Mucosa of descending colon (tissue), 3 donors: Measurements from ENCODE around the gene ARRB1. TPM values are rescaled to one million over a fixed set of nuclear protein-coding genes. Genes with fewer than 3 reads are reported as not detected.
"Not testable (repeated sequence)": the region's sequence is repeated elsewhere in the genome, so short reads cannot be mapped to it uniquely, and the experiment has no call there.

Source experiments
- ATAC-seq: fragments of 200-7000 bp; cut with Tn5 transposase; one replicate; pipeline ENCODE4 v1.9.1; 2020; ENCODE audit warnings: mild to moderate bottlenecking, moderate library complexity
- DNase-seq, 3 donors: peaks; one replicate each; pipeline ENCODE4 v3.0.0-alpha.2; 2020
- H3K36me3 ChIP-seq: fragments of 200-600 bp; one replicate; pipeline ENCODE4 v1.8.0; 2021; ENCODE audit warnings: low read depth, mild to moderate bottlenecking
- H3K4me1 ChIP-seq: fragments of 200-600 bp; one replicate; pipeline ENCODE4 v1.8.0; 2021; ENCODE audit warnings: low read depth, mild to moderate bottlenecking
- H3K4me3 ChIP-seq: fragments of 200-600 bp; one replicate; pipeline ENCODE4 v1.8.0; 2021; ENCODE audit warnings: mild to moderate bottlenecking
- H3K9me3 ChIP-seq: fragments of 200-600 bp; one replicate; pipeline ENCODE4 v1.8.0; 2021; ENCODE audit warnings: mild to moderate bottlenecking
- intact Hi-C, 2 donors: fragments of 100-400 bp; cut with DNase I in 1 of 2; cut with micrococcal nuclease in 1 of 2; formaldehyde crosslinking; loops; one replicate each; pipeline versions ENCODE4 v1.11.0 to v1.11.1; 2022; cut with DNase I, micrococcal nuclease
- total RNA-seq, 3 donors: library from RNA; stranded (reverse); fragmentation: NEBNext Ultra II Directional in 2 of 3; extraction: Animal tissue kit (Norgen Biotek cat#: 25700) in 2 of 3; gene quantifications; one replicate each; pipeline versions ENCODE4 v1.2.1 to v1.2.4, GENCODE V29; 2021 to 2023
- TF ChIP-seq, protein P1 (sequence below): fragments of 200-600 bp; IDR thresholded peaks from one replicate; pipeline ENCODE4 v1.8.0; 2022; ENCODE audit warnings: antibody characterized with exemption, mild to moderate bottlenecking
- donor health status: DM: no; HTN: no; CAD: no; lungs with moderate emphysema.
- donor health status: DM: no; HTN: no; CAD: no.
- donor health status: DM: no; HTN: yes; CAD: no.

Gene ARRB1
- total RNA-seq, 3 donors from 2014 or later: 76.7 to 128 (median 121) TPM

DNA sequence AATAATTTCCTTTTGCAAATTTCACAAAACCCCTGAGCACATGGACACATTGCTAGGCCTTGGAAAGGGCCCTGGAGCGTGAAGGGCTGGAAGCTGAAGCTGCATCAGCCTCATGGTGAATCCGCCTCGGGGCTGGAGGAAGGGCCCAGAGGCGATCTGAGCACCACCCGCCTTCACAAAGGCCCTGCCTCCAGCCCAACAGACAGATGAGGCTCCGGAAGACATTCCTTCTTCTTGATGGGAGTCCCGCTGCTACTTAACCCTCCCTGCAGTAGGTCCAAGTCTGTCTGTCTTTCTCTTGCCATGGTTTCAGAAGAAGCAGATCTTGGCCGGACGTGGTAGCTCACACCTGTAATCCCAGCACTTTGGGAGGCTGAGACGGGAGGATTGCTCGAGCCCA, 16.5 kb downstream of the ARRB1 start:
- no peak overlapping the region for H3K4me3 ChIP-seq
- H3K4me1 ChIP-seq: peaks cover 50% of the 10 kb centered on the region
- H3K9me3 ChIP-seq: no peaks in the 10 kb centered on the region
- DNase-seq: no peak
- no peak for ATAC-seq
- H3K36me3 ChIP-seq: no peaks in the 10 kb centered on the region
- intact Hi-C loops: no loop called here
- TF ChIP-seq, protein P1, sequence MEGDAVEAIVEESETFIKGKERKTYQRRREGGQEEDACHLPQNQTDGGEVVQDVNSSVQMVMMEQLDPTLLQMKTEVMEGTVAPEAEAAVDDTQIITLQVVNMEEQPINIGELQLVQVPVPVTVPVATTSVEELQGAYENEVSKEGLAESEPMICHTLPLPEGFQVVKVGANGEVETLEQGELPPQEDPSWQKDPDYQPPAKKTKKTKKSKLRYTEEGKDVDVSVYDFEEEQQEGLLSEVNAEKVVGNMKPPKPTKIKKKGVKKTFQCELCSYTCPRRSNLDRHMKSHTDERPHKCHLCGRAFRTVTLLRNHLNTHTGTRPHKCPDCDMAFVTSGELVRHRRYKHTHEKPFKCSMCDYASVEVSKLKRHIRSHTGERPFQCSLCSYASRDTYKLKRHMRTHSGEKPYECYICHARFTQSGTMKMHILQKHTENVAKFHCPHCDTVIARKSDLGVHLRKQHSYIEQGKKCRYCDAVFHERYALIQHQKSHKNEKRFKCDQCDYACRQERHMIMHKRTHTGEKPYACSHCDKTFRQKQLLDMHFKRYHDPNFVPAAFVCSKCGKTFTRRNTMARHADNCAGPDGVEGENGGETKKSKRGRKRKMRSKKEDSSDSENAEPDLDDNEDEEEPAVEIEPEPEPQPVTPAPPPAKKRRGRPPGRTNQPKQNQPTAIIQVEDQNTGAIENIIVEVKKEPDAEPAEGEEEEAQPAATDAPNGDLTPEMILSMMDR: no peak

DNA sequence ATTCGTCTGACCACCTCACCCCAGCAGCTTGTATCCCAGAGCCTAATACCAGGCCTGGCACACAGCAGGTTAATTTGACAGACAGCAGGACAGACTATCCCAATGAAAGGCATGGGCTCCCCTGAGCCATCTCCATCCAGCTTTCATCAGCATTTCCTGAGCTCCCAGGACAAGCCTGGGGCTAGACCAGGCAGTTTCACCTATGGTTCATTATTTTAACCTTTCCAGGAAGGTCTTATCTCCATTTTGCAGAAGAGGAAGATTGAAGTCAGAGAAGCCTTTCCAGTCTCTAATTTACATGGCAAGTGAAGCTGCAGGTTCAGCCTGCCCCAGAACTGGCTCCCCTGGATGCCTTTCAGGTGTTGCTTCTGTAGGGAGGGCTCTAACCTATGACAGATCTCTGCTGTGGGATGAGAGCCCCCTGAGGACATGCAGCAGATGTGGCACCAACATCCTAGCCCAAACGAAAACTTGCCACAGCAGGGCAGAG, 17.0 kb downstream of the ARRB1 start:
- no peaks in the 10 kb centered on the region for H3K36me3 ChIP-seq
- DNase-seq: no peak
- intact Hi-C loops: no loop called here
- no peak overlapping the region for H3K4me3 ChIP-seq
- H3K4me1 ChIP-seq: peaks cover 50% of the 10 kb centered on the region
- TF ChIP-seq, protein P1: no peak
- no peaks in the 10 kb centered on the region for H3K9me3 ChIP-seq
- ATAC-seq: no peak

DNA sequence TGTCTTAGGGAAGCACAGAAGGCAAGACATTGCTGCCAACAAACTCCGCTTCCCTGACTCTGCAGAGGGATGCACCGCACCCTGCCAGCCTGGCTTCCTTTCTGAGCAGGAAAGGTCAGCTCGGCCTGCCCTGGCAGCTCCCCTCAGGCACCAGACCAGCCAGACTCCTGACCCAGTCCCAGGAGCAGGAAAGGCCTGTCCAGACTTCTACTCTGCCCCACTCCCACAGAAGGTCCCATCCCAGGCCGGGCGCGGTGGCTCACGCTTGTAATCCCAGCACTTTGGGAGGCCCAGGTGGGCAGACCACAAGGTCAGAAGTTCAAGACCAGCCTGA, 17.7 kb downstream of the ARRB1 start:
- ATAC-seq: no peak
- no peaks in the 10 kb centered on the region for H3K36me3 ChIP-seq

DNA sequence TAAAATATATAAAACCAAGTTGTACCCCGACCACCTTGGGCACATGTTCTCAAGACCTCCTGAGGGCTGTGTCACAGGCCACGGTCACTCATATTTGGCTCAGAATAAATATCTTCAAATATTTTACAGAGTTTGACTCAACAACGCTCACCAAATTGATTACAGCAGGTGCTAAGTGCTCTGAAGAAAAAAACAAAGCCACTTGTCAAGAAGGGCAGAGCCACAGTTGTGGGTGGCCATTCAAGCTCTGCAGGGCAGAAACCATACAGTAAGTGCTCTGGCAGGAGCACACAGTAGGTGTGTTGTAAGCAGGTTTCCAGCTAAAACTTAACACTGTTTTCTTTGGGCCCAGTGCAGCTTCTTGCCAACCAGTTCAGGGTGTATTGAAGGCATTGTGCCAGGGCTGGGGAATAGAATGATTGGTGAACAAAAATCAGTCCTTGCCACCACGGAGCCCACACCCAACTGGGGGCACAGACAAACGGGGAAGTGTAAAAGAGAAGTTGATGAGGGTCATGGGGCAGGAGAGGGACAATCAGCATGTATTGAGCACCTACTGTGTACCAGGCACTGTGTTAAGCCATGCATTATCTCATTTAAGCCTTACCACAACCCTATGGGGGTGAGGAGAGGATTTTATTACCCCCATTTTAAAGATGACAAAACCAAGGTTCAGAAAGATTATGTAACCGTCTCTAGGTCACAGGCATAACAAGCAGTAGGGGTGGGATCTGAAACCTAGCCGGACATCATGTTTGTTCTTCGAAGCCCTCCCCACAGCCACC, 18.2 kb downstream of the ARRB1 start:
- no peak for DNase-seq
- TF ChIP-seq, protein P1: no peak
- Histone ChIP-seq H3K4me1 (peaks cover 51% of the 10 kb centered on the region), H3K36me3 (no peaks in the 10 kb centered on the region), H3K4me3 (no peak overlapping the region), H3K9me3 (no peaks in the 10 kb centered on the region)
- intact Hi-C loops: no loop called here
- ATAC-seq: no peak

More for the DNA sequence above, 17.7 kb downstream of the ARRB1 start:
- peak in 1 of 3 donors; percentile 48 for DNase-seq
- H3K9me3 ChIP-seq: no peaks in the 10 kb centered on the region
- H3K4me3 ChIP-seq: no peak overlapping the region
- peaks cover 50% of the 10 kb centered on the region for H3K4me1 ChIP-seq
- intact Hi-C loops: no loop called here
- TF ChIP-seq, protein P1: no peak

DNA sequence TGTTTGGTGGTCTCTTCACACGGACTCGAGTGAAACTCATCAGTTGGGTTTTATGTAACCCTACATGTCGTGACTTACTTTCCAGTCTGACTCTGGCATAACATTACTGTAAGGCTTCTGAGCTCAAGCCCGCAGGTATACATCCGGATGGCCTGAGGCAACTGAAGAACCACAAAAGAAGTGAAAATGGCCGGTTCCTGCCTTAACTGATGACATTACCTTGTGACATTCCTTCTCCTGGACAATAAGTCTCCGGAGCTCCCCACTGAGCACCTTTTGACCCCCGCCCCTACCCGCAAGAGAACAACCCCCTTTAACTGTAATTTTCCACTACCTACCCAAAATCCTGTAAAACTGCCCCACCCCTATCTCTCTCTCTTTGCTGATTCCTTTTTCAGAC, 19.7 kb downstream of the ARRB1 start:
- ATAC-seq, intact Hi-C loops, DNase-seq, H3K9me3 ChIP-seq, H3K4me3 ChIP-seq, H3K36me3 ChIP-seq: not testable (repeated sequence)
- peaks cover 55% of the 10 kb centered on the region for H3K4me1 ChIP-seq

DNA sequence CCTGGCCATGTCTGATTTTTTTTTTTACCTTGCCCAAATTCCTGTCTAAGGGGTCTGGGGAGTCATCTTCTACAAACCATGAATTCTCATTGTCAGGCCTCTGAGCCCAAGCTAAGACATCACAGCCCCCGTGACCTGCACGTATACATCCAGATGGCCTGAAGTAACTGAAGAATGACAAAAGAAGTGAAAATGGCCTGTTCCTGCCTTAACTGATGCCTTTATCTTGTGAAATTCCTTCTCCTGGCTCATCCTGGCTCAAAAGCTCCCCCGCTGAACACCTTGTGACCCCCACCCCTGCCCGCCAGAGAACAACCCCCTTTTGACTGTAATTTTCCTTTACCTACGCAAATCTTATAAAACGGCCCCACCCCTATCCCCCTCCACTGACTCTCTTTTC, 20.2 kb downstream of the ARRB1 start:
- H3K4me3 ChIP-seq, intact Hi-C loops, H3K9me3 ChIP-seq, ATAC-seq, H3K36me3 ChIP-seq, DNase-seq: not testable (repeated sequence)
- peaks cover 59% of the 10 kb centered on the region for H3K4me1 ChIP-seq

DNA sequence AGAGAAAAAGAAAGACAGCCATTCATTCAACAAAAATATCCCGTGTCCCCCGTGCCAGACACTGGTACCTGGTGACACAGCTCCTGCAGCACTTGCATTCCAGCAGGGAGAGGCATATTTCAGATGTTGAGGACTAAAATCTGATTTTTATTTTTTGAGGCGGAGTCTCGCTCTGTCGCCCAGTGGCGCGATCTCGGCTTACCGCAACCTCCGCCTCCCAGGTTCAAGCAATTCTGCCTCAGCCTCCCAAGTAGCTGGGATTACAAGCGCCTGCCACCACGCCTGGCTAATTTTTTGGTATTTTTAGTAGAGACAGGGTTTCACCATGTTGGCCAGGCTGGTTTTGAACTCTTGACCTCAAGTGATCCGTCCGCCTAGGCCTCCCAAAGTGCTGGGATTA, 20.6 kb downstream of the ARRB1 start:
- ATAC-seq, intact Hi-C loops, H3K4me3 ChIP-seq, DNase-seq, H3K36me3 ChIP-seq, H3K9me3 ChIP-seq: not testable (repeated sequence)
- H3K4me1 ChIP-seq: peaks cover 63% of the 10 kb centered on the region
